ENCODE measurements around the gene RIMS4.

The RIMS4 gene

DNA sequence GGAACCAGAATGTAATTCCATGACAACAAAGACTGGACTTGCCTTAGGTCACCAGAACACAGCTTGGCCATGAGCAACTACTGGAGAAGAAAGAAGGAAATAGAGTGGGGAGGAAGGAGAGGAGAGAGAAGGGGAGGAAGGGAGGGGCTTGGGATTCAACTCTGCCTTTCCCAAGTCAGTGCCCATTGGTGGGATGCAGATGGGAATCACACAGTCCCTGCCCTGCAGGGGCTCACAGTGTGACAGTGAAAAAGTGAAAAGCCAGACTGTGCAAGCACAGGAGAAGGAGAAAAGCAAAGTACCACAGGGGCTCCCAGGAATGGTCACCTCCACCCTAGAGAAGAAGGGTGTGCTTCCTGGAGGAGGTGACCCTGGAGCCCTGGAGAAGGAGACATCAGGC, 14.0 kb downstream of the RIMS4 start:
- Histone ChIP-seq H3K4me1 (ENCODE audit: control insufficient read depth in 1 of 2, insufficient read depth in 1 of 2, low read depth in 1 of 2, low read length in 1 of 2) (no peaks in the 10 kb centered on the region), H3K27ac (no peak overlapping the region), H3K4me3 (ENCODE audit: low read depth in 1 of 2, low read length in 1 of 2) (no peak overlapping the region), H3K27me3 (peaks cover 35% of the 10 kb centered on the region), H3K36me3 (no peaks in the 10 kb centered on the region), H3K9me3 (no peaks in the 10 kb centered on the region)
- TF ChIP-seq, protein P1, sequence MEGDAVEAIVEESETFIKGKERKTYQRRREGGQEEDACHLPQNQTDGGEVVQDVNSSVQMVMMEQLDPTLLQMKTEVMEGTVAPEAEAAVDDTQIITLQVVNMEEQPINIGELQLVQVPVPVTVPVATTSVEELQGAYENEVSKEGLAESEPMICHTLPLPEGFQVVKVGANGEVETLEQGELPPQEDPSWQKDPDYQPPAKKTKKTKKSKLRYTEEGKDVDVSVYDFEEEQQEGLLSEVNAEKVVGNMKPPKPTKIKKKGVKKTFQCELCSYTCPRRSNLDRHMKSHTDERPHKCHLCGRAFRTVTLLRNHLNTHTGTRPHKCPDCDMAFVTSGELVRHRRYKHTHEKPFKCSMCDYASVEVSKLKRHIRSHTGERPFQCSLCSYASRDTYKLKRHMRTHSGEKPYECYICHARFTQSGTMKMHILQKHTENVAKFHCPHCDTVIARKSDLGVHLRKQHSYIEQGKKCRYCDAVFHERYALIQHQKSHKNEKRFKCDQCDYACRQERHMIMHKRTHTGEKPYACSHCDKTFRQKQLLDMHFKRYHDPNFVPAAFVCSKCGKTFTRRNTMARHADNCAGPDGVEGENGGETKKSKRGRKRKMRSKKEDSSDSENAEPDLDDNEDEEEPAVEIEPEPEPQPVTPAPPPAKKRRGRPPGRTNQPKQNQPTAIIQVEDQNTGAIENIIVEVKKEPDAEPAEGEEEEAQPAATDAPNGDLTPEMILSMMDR (IDR thresholded peaks at IDR 0.05): no peak

DNA sequence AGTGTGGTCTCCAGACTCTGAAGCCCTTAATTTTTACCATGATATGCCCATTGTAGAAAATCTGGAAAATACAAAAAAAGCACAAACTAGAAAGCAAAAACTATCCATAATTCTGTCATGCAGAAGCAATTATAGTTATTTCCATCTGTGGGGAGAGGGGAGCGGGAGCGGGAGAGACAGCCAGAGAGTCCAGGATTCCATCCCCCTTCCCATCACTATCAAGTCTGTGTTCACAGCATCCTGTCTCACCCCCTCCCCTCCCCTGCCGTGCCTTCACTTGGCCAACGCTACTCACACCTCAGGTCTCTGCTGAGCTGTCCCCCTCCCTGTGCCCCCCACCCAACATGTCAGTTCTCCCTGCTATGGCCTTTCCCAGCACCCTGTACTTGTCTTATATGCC, 14.5 kb downstream of the RIMS4 start:
- Histone ChIP-seq H3K4me3 (ENCODE audit: low read depth in 1 of 2, low read length in 1 of 2) (no peak overlapping the region), H3K27me3 (peaks cover 40% of the 10 kb centered on the region), H3K36me3 (no peaks in the 10 kb centered on the region), H3K27ac (no peak overlapping the region), H3K9me3 (no peaks in the 10 kb centered on the region), H3K4me1 (ENCODE audit: control insufficient read depth in 1 of 2, insufficient read depth in 1 of 2, low read depth in 1 of 2, low read length in 1 of 2) (no peaks in the 10 kb centered on the region)
- TF ChIP-seq, protein P1 (IDR thresholded peaks at IDR 0.05): no peak

DNA sequence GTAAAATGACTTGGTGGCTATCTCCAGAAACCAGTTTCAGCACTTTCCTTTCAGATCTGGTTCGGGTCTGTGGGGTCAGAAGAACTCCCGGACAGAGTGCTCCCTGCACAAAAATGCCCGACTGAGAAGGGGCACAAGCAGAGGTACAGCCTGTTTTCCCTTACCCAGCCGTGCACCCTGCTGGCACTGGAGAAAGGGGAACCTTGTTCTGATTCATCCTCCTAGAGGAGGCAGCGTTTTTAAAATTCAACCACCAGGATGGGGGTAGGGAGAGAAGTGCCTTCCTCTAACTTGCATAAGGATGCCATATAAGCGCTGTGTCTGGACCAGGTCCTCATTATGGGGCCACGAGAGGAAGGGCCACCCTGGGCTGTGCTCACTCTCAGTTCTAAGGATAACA, 17.6 kb downstream of the RIMS4 start:
- Histone ChIP-seq H3K9me3 (no peaks in the 10 kb centered on the region), H3K27me3 (peaks cover 50% of the 10 kb centered on the region)

DNA sequence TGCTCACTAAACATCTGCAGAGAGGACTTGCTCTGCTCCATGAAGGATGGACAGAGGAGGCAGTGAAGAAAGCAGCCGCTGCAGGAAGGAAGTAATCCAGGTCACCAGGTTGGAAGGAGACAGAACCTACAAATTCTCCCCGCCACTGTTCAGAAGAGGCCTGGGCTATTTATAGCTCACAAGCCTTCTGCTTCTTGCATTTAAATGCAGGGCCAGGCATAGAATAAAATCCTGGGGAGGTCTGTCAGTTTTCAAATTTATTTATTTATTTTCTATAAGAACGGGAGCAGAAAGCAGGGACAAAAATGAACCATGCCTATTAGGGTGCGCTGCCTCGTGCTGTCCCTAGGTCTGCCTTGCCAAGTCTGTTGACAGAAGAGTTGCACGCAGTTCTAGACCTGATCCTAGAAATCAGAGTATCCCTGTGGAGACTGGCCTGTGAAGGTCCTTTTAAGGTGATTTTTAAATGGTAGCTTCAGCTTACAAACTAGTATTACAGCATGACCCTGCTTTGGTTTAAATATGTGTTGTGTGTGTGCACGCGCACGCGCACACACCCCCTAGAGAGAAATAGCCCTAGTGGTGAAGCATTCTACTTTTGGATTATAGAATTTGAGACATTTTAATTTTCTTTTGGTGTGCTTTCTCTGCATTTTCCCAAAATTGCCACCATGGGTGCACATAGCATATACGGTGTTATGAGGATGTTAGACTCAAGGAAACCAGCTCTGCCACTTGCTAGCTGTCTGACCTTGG, 19.5 kb downstream of the RIMS4 start:
- peaks cover 51% of the 10 kb centered on the region for H3K27me3 ChIP-seq

More for the DNA sequence above, 17.6 kb downstream of the RIMS4 start:
- H3K27ac ChIP-seq: no peak overlapping the region
- TF ChIP-seq, protein P1 (IDR thresholded peaks at IDR 0.05): no peak
- H3K4me1 ChIP-seq (ENCODE audit: control insufficient read depth in 1 of 2, insufficient read depth in 1 of 2, low read depth in 1 of 2, low read length in 1 of 2): no peaks in the 10 kb centered on the region
- no peak overlapping the region for H3K4me3 ChIP-seq (ENCODE audit: low read depth in 1 of 2, low read length in 1 of 2)
- no peaks in the 10 kb centered on the region for H3K36me3 ChIP-seq

DNA sequence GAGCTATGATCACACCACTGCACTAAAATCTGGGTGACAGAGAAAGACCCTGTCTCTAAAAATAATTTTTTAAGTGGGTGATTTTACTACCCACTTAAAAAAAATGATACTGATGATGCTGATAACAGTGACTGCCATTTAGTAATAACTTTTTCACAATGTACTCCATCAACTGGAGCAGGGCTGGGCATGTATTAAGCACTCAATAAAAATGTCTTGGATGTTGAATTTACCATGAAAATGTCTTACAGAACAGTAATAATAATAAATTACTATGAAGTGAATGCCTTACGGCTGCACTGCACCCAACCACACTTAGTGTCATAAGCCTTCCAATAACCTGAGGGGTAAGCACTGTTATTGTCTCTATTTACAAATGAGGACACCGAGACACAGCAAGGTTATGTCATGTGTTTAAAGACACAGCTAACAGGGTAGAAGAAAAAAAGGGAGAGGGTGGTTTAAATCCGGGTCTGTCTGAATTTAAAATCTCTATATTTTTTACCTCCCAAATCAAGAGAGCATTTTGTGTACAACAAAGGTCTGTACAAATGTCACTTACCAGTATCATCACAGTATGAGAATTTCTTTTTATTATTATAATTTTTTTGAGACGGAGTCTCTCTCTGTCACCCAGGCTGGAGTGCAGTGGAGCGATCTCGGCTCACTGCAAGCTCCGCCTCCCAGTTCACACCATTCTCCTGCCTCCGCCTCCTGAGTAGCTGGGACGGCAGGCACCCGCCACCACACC, 21.5 kb downstream of the RIMS4 start:
- peaks cover 47% of the 10 kb centered on the region for H3K27me3 ChIP-seq
- H3K36me3 ChIP-seq: no peaks in the 10 kb centered on the region
- no peak overlapping the region for H3K27ac ChIP-seq
- no peaks in the 10 kb centered on the region for H3K9me3 ChIP-seq
- H3K4me1 ChIP-seq (ENCODE audit: control insufficient read depth in 1 of 2, insufficient read depth in 1 of 2, low read depth in 1 of 2, low read length in 1 of 2): no peaks in the 10 kb centered on the region
- TF ChIP-seq, protein P1 (IDR thresholded peaks at IDR 0.05): no peak
- H3K4me3 ChIP-seq (ENCODE audit: low read depth in 1 of 2, low read length in 1 of 2): no peak overlapping the region

More for the DNA sequence above, 19.5 kb downstream of the RIMS4 start:
- TF ChIP-seq, protein P1 (IDR thresholded peaks at IDR 0.05): no peak
- no peak overlapping the region for H3K27ac ChIP-seq
- H3K9me3 ChIP-seq: no peaks in the 10 kb centered on the region
- no peaks in the 10 kb centered on the region for H3K4me1 ChIP-seq (ENCODE audit: control insufficient read depth in 1 of 2, insufficient read depth in 1 of 2, low read depth in 1 of 2, low read length in 1 of 2)
- H3K4me3 ChIP-seq (ENCODE audit: low read depth in 1 of 2, low read length in 1 of 2): no peak overlapping the region
- H3K36me3 ChIP-seq: no peaks in the 10 kb centered on the region
